Left ventricle myocardium inferior (tissue), 1 donor: ENCODE results near the gene AKAP13. TPM values are rescaled to one million over a fixed set of nuclear protein-coding genes. Genes with fewer than 3 reads are reported as not detected.

Experiments used
- DNase-seq: peaks from one replicate; pipeline ENCODE4 v3.0.0-alpha.2; 2020
- H3K27ac ChIP-seq: fragments of 200-600 bp; replicated peaks from 2 replicates; pipeline ENCODE4 v1.8.0; 2021
- H3K27me3 ChIP-seq: fragments of 200-600 bp; 2 replicates; pipeline ENCODE4 v1.8.0; 2021; ENCODE audit warnings: low read depth
- H3K36me3 ChIP-seq: fragments of 200-600 bp; 2 replicates; pipeline ENCODE4 v1.8.0; 2021
- H3K4me1 ChIP-seq: fragments of 200-600 bp; 2 replicates; pipeline ENCODE4 v1.8.0; 2021
- H3K4me3 ChIP-seq: fragments of 200-600 bp; 2 replicates; pipeline ENCODE4 v1.8.0; 2021; ENCODE audit warnings: mild to moderate bottlenecking, moderate library complexity
- H3K9me3 ChIP-seq: fragments of 200-600 bp; replicated peaks from 2 replicates; pipeline ENCODE4 v1.8.0; 2021
- CTCF ChIP-seq: fragments of 200-600 bp; IDR thresholded peaks from 2 replicates; pipeline ENCODE4 v1.8.0; 2021; ENCODE audit warnings: antibody characterized with exemption, mild to moderate bottlenecking, borderline replicate concordance
- intact Hi-C: fragments of 100-400 bp; cut with micrococcal nuclease; formaldehyde crosslinking; loops from one replicate; pipeline ENCODE4 v1.11.0; 2022
- total RNA-seq: library from RNA; stranded (reverse); fragmentation: NEBNext Ultra II Directional; extraction: Animal tissue kit (Norgen Biotek cat#: 25700); gene quantifications from one replicate; pipeline ENCODE4 v1.2.1, GENCODE V29; 2021
- donor health status: DM: no; HTN: yes; CAD: no; lungs with severe emphysema.

The AKAP13 gene
- total RNA-seq, 1 donor from 2014 or later, result 331 TPM

GRCh38 chr15:85755942-85756341, 375.5 kb downstream of the AKAP13 start:
- H3K4me3 ChIP-seq, result no peak overlapping the region
- intact Hi-C loops, result no loop called here
- no peak for DNase-seq
- H3K4me1 ChIP-seq, result peaks cover 71% of the 10 kb centered on the region
- H3K36me3 ChIP-seq, result peaks cover 8% of the 10 kb centered on the region
- H3K27ac ChIP-seq, result no peak overlapping the region
- no peaks in the 10 kb centered on the region for H3K27me3 ChIP-seq
- TF ChIP-seq CTCF, result no peak
- H3K9me3 ChIP-seq, result no peaks in the 10 kb centered on the region

GRCh38 chr15:85756411-85757072, 376.1 kb downstream of the AKAP13 start:
- H3K36me3 ChIP-seq, result peaks cover 8% of the 10 kb centered on the region
- no peaks in the 10 kb centered on the region for H3K27me3 ChIP-seq
- intact Hi-C loops, result no loop called here
- DNase-seq, result peak; percentile 7
- H3K4me1 ChIP-seq, result peaks cover 69% of the 10 kb centered on the region
- H3K27ac ChIP-seq, result no peak overlapping the region
- H3K4me3 ChIP-seq, result no peak overlapping the region
- H3K9me3 ChIP-seq, result no peaks in the 10 kb centered on the region
- no peak for TF ChIP-seq CTCF

GRCh38 chr15:85757073-85757938, 376.9 kb downstream of the AKAP13 start:
- peak overlapping the region; percentile 40 for H3K27ac ChIP-seq
- TF ChIP-seq CTCF, result no peak
- H3K9me3 ChIP-seq, result no peaks in the 10 kb centered on the region
- H3K4me3 ChIP-seq, result no peak overlapping the region
- intact Hi-C loops, result no loop called here
- H3K27me3 ChIP-seq, result no peaks in the 10 kb centered on the region
- H3K4me1 ChIP-seq, result peaks cover 69% of the 10 kb centered on the region
- DNase-seq, result peak; percentile 52
- peaks cover 8% of the 10 kb centered on the region for H3K36me3 ChIP-seq

- Histone ChIP-seq H3K36me3 (peaks cover 8% of the 10 kb centered on the region), H3K27me3 (no peaks in the 10 kb centered on the region), H3K4me1 (peaks cover 72% of the 10 kb centered on the region), H3K9me3 (no peaks in the 10 kb centered on the region), H3K27ac (peak overlapping the region; percentile 40), H3K4me3 (no peak overlapping the region)
- TF ChIP-seq CTCF, result no peak
- no peak for DNase-seq
- intact Hi-C loops, result no loop called here
Observed at GRCh38 chr15:85757939-85758654, 377.7 kb downstream of the AKAP13 start.

- Histone ChIP-seq H3K9me3 (no peaks in the 10 kb centered on the region), H3K27ac (no peak overlapping the region), H3K36me3 (peaks cover 8% of the 10 kb centered on the region), H3K27me3 (no peaks in the 10 kb centered on the region), H3K4me1 (peaks cover 77% of the 10 kb centered on the region), H3K4me3 (no peak overlapping the region)
- intact Hi-C loops, result no loop called here
- no peak for DNase-seq
- no peak for TF ChIP-seq CTCF
Observed at GRCh38 chr15:85758655-85758978, 378.2 kb downstream of the AKAP13 start.
